ENCODE measurements around the gene LRMDA.
"Not testable (repeated sequence)": the region's sequence is repeated elsewhere in the genome, so short reads cannot be mapped to it uniquely, and the experiment has no call there.

Gene LRMDA

DNA sequence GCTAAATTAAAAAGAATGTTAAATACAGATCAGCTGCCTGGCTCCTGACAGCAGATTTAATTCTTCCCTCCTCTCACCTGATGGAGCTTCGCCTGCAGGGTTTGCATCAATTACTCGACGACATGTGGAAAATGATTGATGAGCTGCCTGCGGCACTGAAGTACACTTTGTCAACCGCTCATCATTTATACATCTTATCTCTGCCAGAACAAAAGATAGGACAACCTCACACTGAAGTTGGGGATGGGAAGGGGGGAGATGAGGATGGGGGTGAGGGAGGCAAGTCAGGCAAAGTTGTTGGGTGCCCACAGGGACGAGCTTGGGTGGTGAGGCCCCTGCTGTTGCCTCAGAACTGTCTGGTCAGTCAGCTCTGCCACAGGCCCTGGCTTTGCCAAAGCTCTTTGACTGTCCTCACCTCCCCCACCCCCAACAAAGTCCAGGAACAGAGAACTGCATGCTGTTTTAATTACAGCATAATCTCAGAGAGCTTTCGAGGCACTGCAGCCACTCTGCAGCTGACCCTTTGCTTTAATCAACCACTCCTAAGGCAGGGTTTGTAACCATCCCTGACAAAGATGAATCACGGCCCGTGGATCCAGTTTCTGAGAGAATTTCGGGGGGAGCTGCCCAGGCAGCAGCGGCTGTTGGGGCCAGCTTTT, 702.3 kb downstream of the LRMDA start:
- H3K27ac ChIP-seq: no peak overlapping the region
- TF ChIP-seq, protein P1, sequence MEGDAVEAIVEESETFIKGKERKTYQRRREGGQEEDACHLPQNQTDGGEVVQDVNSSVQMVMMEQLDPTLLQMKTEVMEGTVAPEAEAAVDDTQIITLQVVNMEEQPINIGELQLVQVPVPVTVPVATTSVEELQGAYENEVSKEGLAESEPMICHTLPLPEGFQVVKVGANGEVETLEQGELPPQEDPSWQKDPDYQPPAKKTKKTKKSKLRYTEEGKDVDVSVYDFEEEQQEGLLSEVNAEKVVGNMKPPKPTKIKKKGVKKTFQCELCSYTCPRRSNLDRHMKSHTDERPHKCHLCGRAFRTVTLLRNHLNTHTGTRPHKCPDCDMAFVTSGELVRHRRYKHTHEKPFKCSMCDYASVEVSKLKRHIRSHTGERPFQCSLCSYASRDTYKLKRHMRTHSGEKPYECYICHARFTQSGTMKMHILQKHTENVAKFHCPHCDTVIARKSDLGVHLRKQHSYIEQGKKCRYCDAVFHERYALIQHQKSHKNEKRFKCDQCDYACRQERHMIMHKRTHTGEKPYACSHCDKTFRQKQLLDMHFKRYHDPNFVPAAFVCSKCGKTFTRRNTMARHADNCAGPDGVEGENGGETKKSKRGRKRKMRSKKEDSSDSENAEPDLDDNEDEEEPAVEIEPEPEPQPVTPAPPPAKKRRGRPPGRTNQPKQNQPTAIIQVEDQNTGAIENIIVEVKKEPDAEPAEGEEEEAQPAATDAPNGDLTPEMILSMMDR (conservative IDR thresholded peaks at IDR 0.05): no peak

DNA sequence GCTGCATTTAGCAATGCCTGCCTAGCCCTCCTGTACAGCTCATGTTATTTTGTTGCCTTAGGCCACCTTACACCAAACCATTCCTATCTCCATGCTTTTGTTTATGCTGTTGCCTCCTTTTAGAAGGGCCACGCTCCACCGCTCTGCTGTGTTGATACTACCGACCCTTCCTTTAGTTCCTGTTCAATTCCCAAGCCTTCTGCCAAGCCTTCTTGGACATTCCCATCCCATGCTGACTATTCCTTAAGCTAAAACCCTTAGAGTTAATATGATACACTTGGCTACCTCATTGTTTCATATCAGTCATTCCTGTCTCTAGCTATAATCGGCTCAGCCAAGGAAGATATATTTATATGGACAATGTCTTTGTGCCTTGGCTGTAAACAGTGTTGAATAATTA, 705.5 kb downstream of the LRMDA start:
- TF ChIP-seq, protein P1 (conservative IDR thresholded peaks at IDR 0.05): no peak
- H3K27ac ChIP-seq: no peak overlapping the region

DNA sequence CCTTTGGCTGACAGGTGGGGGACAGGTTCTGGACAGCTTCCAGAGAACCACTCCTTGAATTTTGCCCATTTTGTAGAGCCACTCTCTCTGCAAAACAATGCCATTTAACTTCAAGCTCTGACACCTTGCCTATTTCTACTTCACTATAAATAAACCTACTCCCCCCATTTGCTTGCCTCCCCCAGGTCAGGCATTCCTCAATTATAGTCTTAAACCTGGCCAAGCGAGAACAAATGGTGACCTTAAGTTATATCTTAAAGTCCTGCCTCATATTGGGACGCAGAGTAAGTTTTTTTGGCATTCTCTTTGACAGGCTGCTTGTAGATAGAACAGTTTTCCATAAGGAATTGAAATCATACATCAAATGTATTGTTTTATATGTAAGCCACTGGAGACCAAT, 706.9 kb downstream of the LRMDA start:
- H3K27ac ChIP-seq: no peak overlapping the region
- TF ChIP-seq, protein P1 (conservative IDR thresholded peaks at IDR 0.05): no peak

GRCh38 chr10:76138906-76139305, 707.5 kb downstream of the LRMDA start:
- no peak overlapping the region for H3K27ac ChIP-seq
- TF ChIP-seq, protein P1 (conservative IDR thresholded peaks at IDR 0.05): no peak

GRCh38 chr10:76139431-76139830, 708.0 kb downstream of the LRMDA start:
- H3K27ac ChIP-seq: no peak overlapping the region
- TF ChIP-seq, protein P1 (conservative IDR thresholded peaks at IDR 0.05): no peak

- TF ChIP-seq, protein P1 (conservative IDR thresholded peaks at IDR 0.05): no peak
- H3K27ac ChIP-seq: no peak overlapping the region
These were observed 710.0 kb downstream of the LRMDA start for GRCh38 chr10:76141376-76141775.

GRCh38 chr10:76148217-76148616, 716.8 kb downstream of the LRMDA start:
- H3K27ac ChIP-seq: not testable (repeated sequence)

DNA sequence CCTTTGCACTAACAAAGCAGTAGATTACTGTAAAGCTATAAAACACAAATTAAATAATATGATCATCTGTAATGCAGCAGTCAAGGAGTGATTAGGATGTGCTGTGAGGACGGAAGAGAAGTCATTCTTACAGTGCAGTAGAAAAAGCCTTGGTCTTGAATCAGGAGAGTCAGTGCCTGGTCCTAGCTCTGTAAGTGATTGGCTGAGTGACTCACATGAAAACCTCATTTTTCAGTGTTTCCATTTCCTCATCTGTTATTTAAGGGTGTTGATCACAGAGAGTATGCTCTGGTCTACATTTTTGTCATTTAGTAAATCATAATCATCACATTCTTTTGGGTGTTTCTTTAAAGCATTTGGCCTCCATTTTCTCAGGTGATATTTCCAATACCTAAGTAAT, 717.8 kb downstream of the LRMDA start:
- no peak overlapping the region for H3K27ac ChIP-seq
- TF ChIP-seq, protein P1 (conservative IDR thresholded peaks at IDR 0.05): no peak

Data from VCaP (cell line).